SIG-M5 (cell line): ENCODE data around the gene ROR2.
"Not testable (repeated sequence)": the region's sequence is repeated elsewhere in the genome, so short reads cannot be mapped to it uniquely, and the experiment has no call there.

Source experiments
- DNase-seq: peaks from one replicate; lab custom pipeline; 2025; lab: John Stamatoyannopoulos, UW

Gene ROR2

GRCh38 chr9:91677822-91678436 lies 272.1 kb downstream of the ROR2 start:
- no peak for DNase-seq

- no peak for DNase-seq
These were observed 272.7 kb downstream of the ROR2 start for GRCh38 chr9:91677331-91677730.

GRCh38 chr9:91676046-91676445 lies 274.0 kb downstream of the ROR2 start:
- no peak for DNase-seq

GRCh38 chr9:91664663-91665062 lies 285.4 kb downstream of the ROR2 start:
- DNase-seq: no peak

- DNase-seq: no peak
These were observed 286.2 kb downstream of the ROR2 start for GRCh38 chr9:91663858-91664257.

- no peak for DNase-seq
These were observed 288.6 kb downstream of the ROR2 start for GRCh38 chr9:91661451-91661850.

- no peak for DNase-seq
These were observed 289.5 kb downstream of the ROR2 start for GRCh38 chr9:91660521-91660920.

- no peak for DNase-seq
These were observed 290.2 kb downstream of the ROR2 start for GRCh38 chr9:91659529-91660495.

- no peak for DNase-seq
These were observed 291.4 kb downstream of the ROR2 start for GRCh38 chr9:91658513-91659105.

GRCh38 chr9:91657501-91657900 lies 292.5 kb downstream of the ROR2 start:
- no peak for DNase-seq

- no peak for DNase-seq
These were observed 294.4 kb downstream of the ROR2 start for GRCh38 chr9:91655658-91656057.

GRCh38 chr9:91655215-91655614 lies 294.8 kb downstream of the ROR2 start:
- no peak for DNase-seq

GRCh38 chr9:91654527-91654926 lies 295.5 kb downstream of the ROR2 start:
- DNase-seq: no peak

- no peak for DNase-seq
These were observed 302.7 kb downstream of the ROR2 start for GRCh38 chr9:91647371-91647770.

GRCh38 chr9:91646702-91647101 lies 303.3 kb downstream of the ROR2 start:
- DNase-seq: no peak

GRCh38 chr9:91644433-91644832 lies 305.6 kb downstream of the ROR2 start:
- DNase-seq: no peak

GRCh38 chr9:91643481-91644077 lies 306.4 kb downstream of the ROR2 start:
- no peak for DNase-seq

GRCh38 chr9:91642771-91643170 lies 307.3 kb downstream of the ROR2 start:
- no peak for DNase-seq

- no peak for DNase-seq
These were observed 309.6 kb downstream of the ROR2 start for GRCh38 chr9:91640428-91640827.

- DNase-seq: no peak
These were observed 311.0 kb downstream of the ROR2 start for GRCh38 chr9:91639054-91639453.

- not testable (repeated sequence) for DNase-seq
These were observed 315.2 kb downstream of the ROR2 start for GRCh38 chr9:91634832-91635231.

- DNase-seq: no peak
These were observed 320.3 kb downstream of the ROR2 start for GRCh38 chr9:91629718-91630117.

GRCh38 chr9:91628892-91629291 lies 321.1 kb downstream of the ROR2 start:
- no peak for DNase-seq
